ENCODE measurements around the gene SCCPDH.
A peak's percentile ranks its signal among the peaks of the same experiment; 100 is the strongest.

The SCCPDH gene

GRCh38 chr1:246785494-246786111, 61.4 kb downstream of the SCCPDH start:
- DNase-seq (ENCODE audit: low spot score), result no peak

DNA sequence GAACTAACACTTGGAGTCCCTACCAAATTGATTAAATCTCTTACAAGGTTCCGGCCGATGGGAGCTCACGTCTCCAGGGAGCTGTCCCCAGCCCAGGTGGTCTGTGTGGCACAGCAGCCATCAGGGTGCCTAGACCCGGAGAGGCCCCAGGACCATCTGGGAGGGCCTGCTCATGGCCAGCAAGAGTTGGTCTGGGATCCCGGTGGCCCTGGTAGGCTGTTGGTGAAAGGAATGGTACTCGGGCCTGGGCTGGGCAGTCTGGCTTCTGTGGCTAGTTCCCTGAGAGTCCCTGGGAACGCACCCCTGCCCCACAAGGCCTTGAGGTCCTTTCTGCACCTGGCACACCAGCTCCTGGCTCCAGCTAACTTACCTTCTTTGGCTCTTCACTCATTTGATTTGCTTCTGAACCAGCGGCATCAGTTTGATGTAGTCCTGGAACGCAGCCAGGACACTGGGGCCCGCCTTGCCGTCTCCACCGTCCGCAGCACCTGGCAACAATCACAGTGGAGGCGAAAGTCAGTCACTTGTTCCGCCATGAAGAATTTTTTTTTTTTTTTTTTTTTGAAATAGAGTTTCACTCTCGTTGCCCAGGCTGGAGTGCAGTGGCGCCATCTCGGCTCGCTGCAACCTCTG, 62.5 kb downstream of the SCCPDH start:
- DNase-seq (ENCODE audit: low spot score), result no peak

GRCh38 chr1:246787781-246788513, 63.7 kb downstream of the SCCPDH start:
- no peak for DNase-seq (ENCODE audit: low spot score)

DNA sequence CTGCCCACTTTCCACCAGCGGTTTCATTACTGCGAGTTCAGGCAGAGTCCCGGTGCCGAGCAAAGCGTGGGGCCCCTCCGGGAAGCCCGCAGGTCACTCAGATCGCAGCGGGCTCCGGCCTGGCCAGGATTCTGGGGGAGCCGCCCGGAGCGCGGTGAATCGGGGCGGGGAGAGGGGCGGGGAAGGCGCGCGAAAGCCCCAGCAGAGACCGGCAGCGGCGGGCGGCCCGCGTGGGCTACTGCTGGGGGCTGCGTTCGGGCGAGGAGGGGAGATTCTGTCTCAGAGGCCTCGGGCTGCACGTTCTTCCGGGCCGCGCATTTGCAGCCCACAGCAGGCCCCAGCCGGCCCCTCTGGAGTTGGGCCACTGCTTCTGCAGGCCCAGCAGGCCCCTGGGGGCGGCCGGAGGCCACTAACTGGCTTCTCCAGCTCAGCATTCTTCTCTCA, 64.7 kb downstream of the SCCPDH start:
- no peak for DNase-seq (ENCODE audit: low spot score)

DNA sequence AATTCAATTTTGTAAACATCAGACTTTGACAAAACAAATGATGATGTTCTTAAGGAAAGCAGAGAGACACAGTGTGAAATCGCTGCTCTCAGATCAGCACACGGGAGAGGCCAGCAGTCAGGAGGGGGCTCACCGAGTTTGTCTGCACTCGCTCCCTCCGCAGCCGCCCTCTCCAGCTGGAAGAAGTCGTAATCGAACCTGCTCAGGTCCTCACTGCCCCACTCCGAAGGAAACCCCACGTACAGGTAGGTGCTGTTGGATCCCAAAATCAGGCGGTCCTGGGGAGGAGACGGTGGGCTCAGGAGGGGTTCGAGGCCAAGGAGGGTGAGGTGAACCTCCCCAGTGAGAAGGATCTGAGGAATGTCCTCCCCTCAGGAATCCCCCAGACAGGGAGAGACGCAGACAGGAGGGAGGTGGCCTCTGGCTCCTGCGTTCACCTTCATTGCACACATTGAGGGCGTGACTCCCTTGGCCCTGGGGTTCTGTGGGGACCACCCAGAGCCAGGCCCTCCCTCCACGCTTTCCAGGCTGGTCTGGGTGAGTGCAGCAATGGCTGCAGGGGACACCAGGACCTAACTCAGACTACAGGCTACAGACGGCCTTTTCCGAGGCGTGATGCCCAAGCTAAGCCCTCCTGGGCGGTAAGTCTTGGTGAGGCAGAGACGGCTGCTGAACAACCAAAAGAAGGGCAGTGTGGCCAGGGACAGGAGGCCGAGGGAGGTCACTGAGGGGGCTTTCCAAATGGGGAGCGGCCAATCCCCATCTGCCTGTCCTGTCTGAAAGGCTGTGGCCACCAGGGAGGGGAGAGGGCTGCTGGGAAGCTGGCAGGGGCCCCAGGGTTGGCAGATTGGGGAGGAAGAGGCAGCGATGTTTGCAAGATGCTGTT, 65.5 kb downstream of the SCCPDH start:
- no peak for DNase-seq (ENCODE audit: low spot score)

GRCh38 chr1:246790364-246790763, 66.2 kb downstream of the SCCPDH start:
- no peak for DNase-seq (ENCODE audit: low spot score)

DNA sequence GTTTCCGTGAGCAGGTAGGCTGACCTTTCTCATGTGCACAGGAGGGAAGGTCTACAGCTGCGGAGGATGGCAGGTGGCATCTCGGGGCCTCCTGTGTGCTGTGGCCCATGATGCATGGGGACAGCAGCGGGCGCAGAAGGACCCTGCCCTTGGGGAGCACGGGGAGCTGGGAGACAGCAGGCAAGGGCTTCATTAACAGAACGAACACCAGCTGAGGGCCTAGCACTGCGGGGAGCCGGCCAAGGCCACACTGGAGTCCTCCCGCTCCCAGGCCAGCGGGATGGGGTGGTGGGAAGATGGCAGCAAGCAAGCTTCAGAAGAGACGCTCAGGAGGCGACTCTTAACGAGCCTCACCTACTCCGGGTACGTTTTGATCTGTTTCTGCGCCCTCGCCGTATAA, 66.6 kb downstream of the SCCPDH start:
- no peak for DNase-seq (ENCODE audit: low spot score)

- DNase-seq (ENCODE audit: low spot score), result no peak
Measured at GRCh38 chr1:246791303-246791918, 67.2 kb downstream of the SCCPDH start.

GRCh38 chr1:246792603-246793002, 68.4 kb downstream of the SCCPDH start:
- DNase-seq (ENCODE audit: low spot score), result no peak

- DNase-seq (ENCODE audit: low spot score), result no peak
Measured at GRCh38 chr1:246793356-246793896, 69.2 kb downstream of the SCCPDH start.

DNA sequence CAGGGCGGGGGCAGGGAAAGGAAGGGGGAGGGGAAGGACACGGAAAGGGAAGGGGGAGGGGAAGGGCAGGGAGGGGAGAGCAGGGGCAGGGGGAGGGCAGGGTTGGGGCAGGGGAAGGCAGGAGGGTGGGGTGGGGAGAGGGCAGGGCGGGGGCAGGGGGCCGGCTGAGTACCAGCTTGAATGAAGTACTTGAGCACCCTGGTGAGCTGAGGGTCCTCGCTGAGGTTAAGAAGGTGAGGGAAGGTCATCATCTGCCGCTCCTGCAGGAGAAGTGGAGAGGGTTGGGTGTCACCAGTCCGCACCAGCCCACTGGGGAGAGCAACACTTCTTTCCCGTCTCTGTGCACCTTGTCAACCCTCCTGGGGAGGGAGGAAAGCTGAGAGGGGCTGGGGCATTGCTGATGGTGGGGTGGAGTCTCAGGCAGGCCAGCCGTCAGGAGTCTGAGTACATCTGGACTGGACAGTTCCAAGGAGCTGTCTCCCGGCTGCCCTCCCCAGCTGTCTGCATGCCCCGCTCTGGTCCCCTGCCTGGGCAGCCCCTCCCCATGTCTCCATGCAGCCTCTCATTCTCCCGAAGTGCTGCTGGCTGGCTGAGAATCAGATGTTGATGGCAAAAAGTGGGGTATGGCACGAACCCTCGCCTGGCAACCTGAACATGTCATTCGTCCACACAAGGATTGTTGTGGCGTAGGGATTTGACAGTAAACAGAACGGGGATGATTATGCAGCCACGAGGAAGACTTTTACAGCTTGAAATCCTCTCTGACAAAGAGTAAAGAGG, 70.0 kb downstream of the SCCPDH start:
- no peak for DNase-seq (ENCODE audit: low spot score)

- DNase-seq (ENCODE audit: low spot score), result peak; percentile 12
Measured at GRCh38 chr1:246794828-246795671, 70.8 kb downstream of the SCCPDH start.

DNA sequence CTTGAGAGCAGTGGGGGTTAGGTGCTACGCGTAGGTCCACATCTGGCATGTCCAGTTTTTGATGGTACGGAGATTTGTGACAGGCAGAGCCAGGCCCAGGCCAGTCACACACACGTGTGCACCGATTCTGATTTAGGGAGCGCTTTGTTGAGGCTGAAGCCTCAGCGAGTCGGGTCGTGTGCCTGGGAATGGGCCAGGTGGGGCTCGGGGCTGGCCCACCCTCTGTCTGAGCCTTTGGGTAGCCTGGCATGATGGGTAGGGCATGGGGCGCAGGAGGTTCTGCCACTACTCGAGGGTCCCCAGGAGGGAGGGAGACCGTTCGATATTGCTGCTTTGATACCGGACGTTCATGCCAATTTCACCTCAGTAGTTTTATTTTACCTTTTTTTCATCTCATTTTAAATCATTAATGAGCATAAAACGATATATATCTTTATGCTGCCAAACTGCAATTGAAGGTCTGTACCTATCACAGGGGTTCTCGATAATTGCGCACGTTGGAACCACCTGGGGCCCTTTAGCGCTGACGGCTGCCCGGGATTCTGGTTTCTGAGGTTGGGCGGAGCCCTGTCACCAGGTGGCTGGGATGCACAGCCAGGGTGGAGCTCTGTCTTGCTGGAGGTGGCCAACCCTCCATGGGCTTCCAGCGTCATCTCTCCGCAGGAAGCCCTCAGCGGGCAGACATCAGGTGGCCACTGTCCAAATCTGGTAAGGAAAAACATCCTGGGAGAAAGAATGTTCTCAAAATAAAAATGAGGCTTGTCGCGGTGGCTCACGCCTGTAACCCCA, 71.9 kb downstream of the SCCPDH start:
- DNase-seq (ENCODE audit: low spot score), result no peak

- DNase-seq (ENCODE audit: low spot score), result no peak
Measured at GRCh38 chr1:246797157-246797556, 72.9 kb downstream of the SCCPDH start.

DNA sequence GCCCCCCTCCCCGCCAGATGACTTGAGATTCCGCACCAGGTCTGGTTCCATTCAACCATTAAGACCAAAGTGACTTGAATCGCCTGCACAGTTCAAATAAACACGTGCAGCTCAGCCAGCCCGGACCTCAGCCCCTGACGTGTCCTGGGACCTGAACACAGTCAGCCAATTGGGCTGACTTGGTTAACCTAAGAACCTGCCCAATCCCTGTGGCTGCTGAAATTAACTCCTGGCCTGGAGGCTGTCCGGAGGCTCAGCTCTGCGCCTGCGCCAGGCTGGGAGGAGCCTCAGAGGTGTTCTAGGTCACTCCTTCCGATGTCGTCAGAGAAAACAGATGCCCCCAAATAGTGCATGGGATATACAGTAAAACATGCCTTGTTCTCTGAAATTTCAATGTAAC, 73.4 kb downstream of the SCCPDH start:
- DNase-seq (ENCODE audit: low spot score), result peak; percentile 20

- no peak for DNase-seq (ENCODE audit: low spot score)
Measured at GRCh38 chr1:246798107-246798506, 73.9 kb downstream of the SCCPDH start.

DNA sequence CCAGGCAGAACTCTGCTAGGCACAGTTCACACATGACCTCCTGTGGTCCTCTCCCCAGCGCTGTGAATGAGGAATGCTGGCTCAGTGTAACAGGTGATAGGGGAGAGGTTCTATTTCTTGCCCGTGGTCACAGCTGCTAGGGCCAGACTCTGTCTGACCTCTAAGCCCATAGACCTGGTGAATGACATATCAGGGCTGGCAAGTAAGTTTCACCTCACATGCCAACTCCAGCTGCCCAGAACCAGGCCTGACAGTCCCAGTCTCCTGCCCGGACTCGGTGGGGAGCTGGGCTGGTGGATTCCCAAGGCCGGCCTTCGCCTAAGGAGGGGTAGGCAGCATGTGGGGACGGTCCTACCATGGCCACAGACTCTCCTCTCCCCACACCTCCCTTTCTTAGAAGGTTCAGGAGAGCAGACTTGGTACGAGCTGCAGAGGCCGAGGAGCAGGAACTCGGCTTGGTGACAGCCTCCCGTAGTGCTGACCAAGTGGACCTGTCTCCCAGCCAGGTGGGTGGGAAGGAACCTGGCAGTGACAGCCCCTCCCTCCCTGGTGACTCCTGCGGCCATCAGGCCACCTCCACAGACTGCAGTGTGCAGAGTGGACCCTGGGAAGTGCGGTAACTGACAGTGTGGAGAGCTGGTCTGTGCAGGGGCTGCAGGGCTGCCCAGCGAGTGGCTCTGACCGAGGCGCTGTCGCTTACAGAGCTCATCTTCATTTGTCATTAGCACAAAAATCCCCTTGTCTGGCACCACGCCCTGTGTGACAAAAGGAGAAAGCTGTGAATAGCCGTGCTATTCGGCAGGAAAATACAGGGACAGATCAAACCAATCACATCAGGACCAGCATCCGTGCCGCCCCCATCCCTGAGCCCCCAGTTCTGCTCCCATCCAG, 74.6 kb downstream of the SCCPDH start:
- no peak for DNase-seq (ENCODE audit: low spot score)

- no peak for DNase-seq (ENCODE audit: low spot score)
Measured at GRCh38 chr1:246800356-246800755, 76.1 kb downstream of the SCCPDH start.

Measured in kidney tubule cell (primary cell).